Right ventricle myocardium superior (tissue), 1 donor: ENCODE results near the gene OR4K2. TPM values are rescaled to one million over a fixed set of nuclear protein-coding genes. Genes with fewer than 3 reads are reported as not detected.
"Not testable (repeated sequence)": the region's sequence is repeated elsewhere in the genome, so short reads cannot be mapped to it uniquely, and the experiment has no call there.

Experiments used
- ATAC-seq: fragments of 200-7000 bp; cut with Tn5 transposase; one replicate; pipeline ENCODE4 v1.9.1; 2020; ENCODE audit warnings: mild to moderate bottlenecking; ENCODE audit not compliant: poor library complexity
- DNase-seq: peaks from one replicate; pipeline ENCODE4 v3.0.0-alpha.2; 2020
- intact Hi-C: fragments of 100-400 bp; cut with DNase I; formaldehyde crosslinking; loops from one replicate; pipeline ENCODE4 v1.11.2; 2022
- long read RNA-seq: library from polyadenylated mRNA; unstranded; transcript quantifications from one replicate; pipeline ENCODE4 v2.0.0, GENCODE V29; 2021
- total RNA-seq: library from RNA; stranded (reverse); fragmentation: NEBNext Ultra II Directional; extraction: Animal tissue kit (Norgen Biotek cat#: 25700); gene quantifications from one replicate; pipeline ENCODE4 v1.2.1, GENCODE V29; 2021
- donor health status: DM: no; HTN: yes; CAD: no; lungs with severe emphysema.

The OR4K2 gene, protein sequence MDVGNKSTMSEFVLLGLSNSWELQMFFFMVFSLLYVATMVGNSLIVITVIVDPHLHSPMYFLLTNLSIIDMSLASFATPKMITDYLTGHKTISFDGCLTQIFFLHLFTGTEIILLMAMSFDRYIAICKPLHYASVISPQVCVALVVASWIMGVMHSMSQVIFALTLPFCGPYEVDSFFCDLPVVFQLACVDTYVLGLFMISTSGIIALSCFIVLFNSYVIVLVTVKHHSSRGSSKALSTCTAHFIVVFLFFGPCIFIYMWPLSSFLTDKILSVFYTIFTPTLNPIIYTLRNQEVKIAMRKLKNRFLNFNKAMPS
- not detected for total RNA-seq
- long read RNA-seq = 0 reads

DNA sequence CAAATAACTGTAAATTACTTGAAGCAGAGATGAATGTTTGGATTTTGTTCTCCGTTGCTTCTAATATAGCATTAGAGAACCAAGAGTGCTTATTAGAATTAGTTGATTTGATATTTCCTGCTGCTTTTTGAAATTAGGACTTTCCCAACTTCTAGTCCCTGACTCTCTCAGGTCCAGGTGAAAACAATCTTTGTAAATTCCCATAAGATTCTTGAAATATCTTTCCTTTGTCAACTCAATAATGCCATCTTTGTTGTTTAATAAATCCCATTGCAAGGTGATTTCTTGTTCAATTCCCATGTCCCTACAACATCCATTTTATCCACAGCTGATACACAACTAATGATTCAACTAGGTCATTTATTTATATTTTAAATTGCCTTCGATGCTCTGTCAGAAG is at the start of gene OR4K2:
OR4K2 (plus strand) TSS at position 301 of the 400 bp plus-strand sequence. CDS start 1,126 bp downstream, outside the sequence.
- ATAC-seq (no peak), DNase-seq (no peak)
- intact Hi-C loops = no loop called here

DNA sequence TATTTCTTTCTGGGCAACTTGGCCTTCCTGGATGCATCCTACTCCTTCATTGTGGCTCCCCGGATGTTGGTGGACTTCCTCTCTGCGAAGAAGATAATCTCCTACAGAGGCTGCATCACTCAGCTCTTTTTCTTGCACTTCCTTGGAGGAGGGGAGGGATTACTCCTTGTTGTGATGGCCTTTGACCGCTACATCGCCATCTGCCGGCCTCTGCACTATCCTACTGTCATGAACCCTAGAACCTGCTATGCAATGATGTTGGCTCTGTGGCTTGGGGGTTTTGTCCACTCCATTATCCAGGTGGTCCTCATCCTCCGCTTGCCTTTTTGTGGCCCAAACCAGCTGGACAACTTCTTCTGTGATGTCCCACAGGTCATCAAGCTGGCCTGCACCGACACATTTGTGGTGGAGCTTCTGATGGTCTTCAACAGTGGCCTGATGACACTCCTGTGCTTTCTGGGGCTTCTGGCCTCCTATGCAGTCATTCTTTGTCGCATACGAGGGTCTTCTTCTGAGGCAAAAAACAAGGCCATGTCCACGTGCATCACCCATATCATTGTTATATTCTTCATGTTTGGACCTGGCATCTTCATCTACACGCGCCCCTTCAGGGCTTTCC is 47.2 kb upstream of the OR4K2 start:
- ATAC-seq, DNase-seq, intact Hi-C loops: not testable (repeated sequence)

DNA sequence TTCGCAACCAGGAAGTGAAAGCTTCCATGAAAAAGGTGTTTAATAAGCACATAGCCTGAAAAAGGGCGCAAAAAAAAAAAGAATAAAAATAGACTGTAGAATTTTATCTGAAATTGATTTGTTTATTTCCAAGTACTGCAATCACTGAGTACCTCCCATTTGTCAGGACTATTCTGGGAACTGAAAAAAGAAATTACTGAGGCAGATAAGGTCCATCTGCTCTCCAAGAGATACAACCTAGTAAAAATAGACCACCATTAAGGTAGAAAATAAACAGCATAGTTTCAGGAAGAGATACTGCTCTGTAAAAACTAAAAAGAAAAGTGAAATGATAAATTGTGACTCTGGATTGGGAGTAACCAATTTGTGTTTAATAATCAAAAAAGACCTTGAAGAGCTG is 46.6 kb upstream of the OR4K2 start:
- DNase-seq (no peak), ATAC-seq (no peak)
- intact Hi-C loops = no loop called here

DNA sequence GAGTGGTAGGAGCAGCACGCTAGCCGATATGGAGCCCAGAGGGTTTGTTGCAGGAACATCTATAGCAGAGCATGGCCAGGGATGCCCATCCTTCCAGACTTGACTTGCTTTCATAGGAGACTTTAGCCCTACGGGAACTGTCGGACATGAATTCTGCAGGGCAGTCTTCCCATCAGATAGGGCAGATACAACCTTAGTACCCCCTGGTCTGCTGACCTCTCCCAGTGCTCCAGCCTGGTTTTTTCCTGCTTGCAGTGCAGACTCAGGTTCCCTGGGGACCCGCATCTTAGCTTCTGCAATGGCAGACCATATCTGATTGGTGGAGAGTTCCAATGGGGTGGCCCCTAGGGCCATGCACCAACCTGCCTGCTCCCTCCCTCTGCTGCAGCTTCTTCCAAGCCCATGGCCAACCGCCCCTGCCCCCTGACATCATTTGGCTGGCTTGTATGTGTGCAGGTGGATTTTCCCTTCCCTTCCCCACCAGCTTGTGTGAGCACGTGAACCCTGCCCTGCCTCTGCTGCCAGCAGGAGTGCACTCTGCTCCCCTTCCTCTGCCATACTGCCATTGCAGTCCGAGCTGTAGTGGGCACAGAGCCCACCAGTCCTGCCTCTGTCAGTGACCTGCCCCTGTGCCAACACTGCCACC is 40.6 kb upstream of the OR4K2 start:
- DNase-seq, ATAC-seq, intact Hi-C loops: not testable (repeated sequence)

DNA sequence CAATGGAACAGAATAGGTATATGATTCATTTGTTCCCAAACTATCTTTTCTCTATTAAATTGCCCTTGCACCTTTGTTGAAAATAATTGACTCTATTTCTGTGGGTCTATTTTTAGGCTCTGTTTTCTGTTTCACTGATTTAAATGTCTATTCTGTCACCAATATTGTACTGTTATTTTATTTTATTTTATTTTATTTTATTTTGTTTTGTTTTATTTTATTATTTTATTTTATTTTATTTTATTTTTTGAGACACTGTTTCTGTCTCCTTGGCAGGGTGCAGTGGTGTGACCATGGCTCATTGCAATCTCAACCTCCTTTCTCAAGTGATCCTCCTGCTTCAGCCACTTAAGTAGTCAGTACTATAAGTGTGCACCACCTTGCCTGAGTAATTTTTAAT is 36.5 kb upstream of the OR4K2 start:
- DNase-seq (no peak), ATAC-seq (no peak)
- intact Hi-C loops = no loop called here

DNA sequence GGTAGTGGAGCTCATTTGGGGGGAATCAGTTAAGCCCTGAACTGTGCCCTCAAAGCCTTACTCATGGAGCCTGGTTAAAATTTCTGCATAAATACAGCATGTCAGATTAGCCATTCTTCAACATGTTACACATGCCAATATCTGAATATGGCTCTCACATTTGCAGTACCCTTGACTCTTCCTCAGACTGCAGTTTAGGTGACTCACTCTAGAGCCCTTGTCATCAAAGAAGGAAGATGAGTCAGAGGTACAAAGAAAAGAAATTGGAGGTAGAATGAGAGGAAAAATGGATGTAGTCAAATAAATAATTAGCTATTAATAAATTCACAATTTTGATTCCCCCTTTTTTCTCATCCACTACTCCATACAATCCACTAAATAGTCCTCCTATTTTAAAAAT is 23.6 kb upstream of the OR4K2 start:
- intact Hi-C loops = no loop called here
- DNase-seq (no peak), ATAC-seq (no peak)

DNA sequence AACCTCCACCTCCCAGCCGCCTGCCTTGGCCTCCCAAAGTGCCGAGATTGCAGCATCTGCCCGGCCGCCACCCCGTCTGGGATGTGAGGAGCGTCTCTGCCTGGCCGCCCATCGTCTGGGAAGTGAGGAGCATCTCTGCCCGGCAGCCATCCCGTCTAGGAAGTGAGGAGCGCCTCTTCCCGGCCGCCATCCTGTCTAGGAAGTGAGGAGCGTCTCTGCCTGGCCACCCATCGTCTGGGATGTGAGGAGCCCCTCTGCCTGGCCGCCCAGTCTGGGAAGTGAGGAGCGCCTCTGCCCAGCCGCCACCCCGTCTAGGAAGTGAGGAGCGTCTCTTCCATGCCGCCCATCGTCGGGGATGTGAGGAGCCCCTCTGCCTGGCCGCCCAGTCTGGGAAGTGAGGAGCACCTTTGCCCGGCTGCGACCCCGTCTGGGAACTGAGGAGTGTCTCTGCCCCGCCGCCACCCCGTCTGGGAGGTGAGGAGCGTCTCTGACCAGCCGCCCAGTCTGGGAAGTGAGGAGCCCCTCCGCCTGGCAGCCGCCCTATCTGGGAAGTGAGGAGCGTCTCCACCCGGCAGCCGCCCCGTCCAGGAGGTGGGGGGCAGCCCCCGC is 8.8 kb upstream of the OR4K2 start:
- ATAC-seq, DNase-seq, intact Hi-C loops: not testable (repeated sequence)

DNA sequence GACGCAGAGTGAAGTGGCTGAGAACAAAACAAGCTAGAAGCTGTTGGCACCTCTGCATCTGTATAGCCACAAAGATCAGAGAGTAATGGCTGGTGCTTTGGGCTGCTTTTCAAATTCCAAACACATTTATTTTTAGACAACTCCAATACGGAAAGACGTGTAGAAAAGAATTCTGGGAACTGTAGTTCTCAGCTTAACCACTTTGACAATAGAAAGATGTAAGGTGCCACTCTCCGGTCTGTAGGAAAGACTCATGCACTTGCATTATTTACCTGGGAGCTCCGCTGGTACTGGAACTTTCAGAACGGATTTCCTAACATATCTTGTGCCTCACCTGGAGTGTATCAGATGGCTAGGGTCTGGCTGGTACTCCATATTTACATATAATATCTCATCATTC is 1.8 kb upstream of the OR4K2 start:
- DNase-seq (no peak), ATAC-seq (no peak)
- intact Hi-C loops = no loop called here

DNA sequence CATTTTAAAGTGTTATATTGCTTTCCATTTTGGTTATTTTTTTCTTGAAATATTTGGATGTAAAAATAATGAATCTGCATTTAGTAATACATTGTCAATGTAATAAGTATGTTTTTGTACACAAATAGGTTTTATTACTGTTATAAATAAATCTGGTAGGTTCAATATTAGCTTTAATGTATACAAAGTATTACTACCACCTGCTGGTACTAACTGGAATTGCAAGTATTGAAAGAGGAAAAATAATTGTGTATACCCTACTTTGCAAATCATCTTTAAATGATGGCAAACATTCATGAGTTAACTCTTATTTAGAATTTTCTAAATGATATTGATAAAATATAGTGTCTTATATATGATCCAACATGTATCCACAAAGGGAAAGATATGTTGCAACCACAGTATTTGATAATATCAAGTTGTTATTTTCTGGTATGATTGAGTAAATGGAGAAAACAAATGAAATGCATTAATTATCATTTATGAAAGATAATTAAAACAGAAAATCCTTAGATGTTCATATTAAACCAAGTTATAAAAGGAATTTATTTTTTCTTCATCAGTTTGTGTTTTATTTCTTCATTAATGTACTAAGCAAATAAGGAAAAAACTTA is 3.2 kb downstream of the OR4K2 start:
- no peak for DNase-seq
- intact Hi-C loops = no loop called here
- no peak for ATAC-seq

DNA sequence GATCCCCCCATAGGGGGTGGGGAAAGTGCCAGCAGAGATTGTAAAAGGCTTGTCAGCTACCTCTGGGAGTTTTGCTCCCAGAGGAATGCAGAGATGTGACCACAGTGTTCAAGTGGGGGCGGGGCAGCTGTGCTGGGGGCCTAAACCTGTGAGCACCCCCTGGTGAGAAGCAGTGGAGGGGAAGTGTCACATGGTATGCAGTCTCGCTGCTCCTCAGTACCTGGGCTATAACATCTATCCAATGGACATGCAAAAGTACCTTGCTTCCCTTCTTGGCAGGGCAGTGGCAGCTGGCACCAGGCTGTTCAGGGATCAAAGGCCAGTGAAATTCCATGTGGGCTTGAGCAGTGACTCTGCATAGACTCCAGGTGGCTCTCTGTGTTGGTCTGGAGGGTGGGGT is 20.3 kb downstream of the OR4K2 start:
- intact Hi-C loops = no loop called here
- ATAC-seq = no peak
- DNase-seq = no peak

DNA sequence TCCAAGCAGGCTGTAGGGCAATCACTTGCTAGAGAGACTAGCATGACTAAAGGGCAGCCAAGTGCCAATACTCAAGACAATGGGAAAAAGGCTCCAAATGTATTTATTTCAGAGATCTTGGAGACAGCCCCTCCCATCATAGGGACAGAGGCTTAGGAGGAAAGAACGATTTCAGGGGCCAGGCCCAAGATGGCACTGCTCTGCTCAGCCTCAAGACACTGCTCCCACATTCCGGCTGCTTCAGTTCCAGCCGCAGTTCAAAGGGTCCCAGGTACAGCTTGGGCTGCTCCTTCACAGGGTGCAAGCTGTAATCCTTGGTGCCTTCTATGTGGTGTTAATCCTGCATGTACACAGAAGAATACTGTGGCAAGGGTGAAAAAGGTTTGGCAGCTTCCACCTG is 26.1 kb downstream of the OR4K2 start:
- ATAC-seq (no peak), DNase-seq (no peak)
- intact Hi-C loops = no loop called here

DNA sequence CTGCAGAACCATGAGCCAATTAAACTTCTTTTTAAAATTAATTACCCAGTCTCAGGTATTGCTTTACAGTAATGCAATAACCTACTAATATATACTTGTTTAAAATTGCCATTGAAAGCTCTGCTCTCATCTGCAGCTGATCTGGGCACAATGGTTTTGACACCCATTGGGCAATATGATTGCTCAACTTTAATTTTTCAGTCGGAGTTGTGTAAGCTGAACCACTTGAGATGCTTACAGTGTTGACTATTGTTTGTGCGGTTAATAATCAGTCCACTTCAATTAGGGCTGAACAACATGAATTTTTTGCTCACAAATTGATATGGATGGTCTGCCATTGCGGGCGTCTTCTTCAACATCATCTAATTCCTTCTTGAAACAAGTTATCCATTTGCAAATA is 27.5 kb downstream of the OR4K2 start:
- no peak for DNase-seq
- intact Hi-C loops = no loop called here
- no peak for ATAC-seq

DNA sequence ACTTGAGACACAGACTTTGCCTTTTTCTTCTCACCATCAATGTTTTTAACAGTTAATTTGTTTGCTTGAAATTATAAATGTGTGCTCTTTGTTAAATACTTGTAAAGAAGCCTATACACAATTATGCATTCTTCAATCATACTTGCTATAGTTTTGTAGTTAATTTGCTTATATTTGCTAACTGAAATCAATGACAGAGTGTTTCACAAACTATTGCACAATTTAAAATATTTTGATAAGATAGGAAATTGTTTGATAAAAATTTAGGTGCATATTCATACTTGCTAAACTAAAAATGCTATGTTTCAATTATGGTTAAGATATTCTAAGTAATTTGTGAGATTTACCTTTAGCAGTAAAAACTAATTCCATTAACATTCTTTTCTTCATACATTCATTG is 31.7 kb downstream of the OR4K2 start:
- ATAC-seq (no peak), DNase-seq (no peak)
- intact Hi-C loops = no loop called here

DNA sequence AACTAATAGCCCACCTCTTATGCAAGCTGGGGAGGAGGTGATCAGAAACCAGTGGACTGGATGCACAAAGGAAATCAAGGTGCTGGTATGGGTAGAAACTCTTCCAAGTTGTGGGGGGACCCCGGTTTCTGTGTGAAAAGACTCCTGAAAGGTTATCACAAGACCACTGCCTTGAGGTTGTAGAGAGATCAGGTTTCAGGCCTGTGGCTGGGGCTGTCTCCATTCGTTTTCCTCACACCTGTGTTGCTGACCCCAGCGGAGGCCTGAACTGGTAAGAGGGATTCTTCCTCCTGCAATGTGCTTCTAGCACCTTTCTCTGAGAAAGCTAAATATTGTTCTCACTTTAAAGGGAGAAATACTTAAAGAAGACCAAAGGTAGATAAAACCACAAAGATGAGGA is 36.2 kb downstream of the OR4K2 start:
- DNase-seq (no peak), ATAC-seq (no peak)
- intact Hi-C loops = no loop called here

DNA sequence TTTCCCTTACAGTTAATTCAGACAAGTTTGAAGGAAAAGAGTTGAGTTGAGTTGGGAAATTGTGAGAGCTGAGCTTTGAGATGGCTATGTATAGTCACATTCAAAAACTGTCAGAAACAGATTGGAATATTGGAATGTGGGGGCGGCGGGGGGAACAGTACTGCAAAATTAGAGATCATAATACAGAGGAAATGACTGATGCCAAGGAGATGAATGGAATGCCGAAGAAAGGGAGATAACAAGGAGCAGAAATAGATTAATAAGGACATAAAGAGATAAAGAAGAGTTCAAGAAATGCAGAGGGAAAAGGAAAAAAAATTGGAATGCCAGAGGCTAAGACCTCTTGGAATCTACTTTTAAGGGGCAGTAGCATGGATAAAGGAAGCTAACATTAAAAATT is 42.3 kb downstream of the OR4K2 start:
- DNase-seq = no peak
- intact Hi-C loops = no loop called here
- ATAC-seq = no peak

DNA sequence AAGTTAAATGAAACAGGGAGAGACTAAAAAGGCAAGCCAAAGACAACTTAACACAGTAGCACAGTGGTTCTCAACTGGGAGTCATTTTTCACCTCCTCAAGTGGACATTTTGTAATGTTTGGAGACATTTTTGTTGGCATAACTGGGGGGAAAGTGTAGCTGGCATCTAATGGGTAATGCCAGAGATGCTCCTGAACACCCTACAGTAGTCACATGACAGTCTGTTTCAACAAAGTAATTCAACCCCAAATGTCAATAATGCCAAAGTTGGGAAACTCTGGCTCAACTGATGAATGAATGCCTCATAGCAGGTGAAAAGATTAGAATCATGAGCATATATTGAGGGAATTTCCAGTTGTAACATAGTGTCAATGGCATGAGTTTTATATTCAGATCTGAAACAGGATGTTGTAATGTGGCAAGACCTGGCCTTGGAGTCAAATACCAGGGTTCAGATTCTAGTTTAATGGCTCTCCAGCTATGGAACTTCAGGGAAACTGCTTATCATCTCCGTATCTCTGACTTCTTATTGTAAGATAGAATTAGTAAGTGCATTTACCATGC is 43.1 kb downstream of the OR4K2 start:
- DNase-seq (no peak), ATAC-seq (no peak)
- intact Hi-C loops = no loop called here

DNA sequence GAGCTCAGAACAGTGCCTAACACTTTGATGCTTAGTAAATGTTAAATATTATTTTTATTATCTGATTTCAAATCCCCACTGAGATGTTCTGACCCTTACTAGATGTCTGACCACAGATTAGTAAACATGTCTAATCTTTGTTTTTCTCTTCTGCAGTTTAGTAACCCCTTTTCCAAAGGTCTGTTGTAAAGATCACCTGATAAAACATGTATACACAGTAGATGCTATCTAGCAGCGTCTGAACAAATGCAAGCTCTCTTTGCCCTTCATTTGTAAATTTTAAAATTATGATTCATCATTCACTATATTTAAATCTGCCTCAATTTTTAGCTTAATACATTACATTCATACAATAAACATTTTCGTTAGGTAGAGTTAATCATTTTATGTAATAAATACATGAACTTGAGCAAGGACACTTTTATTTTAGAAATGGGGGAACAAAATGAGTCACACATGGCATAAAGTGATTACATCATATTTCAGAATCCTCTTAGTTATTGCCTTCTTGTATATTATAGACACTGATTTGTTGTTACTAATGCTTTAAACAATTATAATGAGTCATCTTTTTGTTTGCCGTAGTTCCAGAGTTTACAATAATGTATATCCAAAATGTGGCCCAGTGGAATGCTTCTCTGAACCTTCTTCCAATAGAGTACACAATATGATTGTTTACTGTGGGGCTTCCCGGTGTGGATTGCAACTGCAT is 43.8 kb downstream of the OR4K2 start:
- intact Hi-C loops = no loop called here
- ATAC-seq (no peak), DNase-seq (no peak)

DNA sequence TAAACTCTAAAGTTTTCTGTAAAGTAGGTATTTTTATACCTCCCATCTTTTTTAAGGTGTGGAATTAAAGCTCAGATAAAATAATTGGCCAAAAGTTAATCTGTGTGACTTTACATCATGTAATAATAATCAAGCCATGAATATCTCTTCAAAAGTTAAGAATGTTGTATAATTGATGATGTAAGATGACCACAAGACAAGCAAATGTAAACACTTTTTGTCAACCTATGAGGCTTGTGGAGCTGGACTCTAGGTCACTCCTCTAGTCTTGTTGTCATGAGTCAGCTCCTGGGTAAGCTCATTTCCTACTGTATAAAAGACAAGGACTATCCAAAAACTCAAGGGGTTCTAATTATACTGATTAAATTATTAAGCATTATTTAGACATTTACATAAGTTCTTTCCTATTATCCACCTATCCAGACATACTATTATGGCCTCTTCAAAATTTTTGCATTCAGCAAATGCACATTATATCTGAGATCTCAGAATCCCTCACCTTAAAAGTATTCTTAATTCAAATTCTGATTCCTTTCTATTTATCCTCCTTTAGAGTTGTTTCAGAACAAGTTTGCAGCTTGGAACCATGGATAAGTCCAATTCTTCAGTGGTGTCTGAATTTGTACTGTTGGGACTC is 45.2 kb downstream of the OR4K2 start, which contains the start of gene OR4K5:
OR4K5 (plus strand) TSS at position 587 of the 637 bp plus-strand sequence; CDS start at position 587, 0 bp downstream.
- intact Hi-C loops = no loop called here
- no peak for ATAC-seq

More for the DNA sequence above, 45.2 kb downstream of the OR4K2 start, which contains the start of gene OR4K5:
- no peak for DNase-seq
